Measurements from ENCODE around the gene LAMA3. TPM values are rescaled to one million over a fixed set of nuclear protein-coding genes. Genes with fewer than 3 reads are reported as not detected.

LAMA3 gene
- total and polyA plus RNA-seq, 4 donors = 0.26 to 3.9 (median 0.37) TPM

GRCh38 chr18:23927821-23928746 is 238.8 kb downstream of the LAMA3 start (continued):
- TF ChIP-seq NR2F2 (IDR thresholded peaks at IDR 0.05) (no peak), TAF1 (conservative IDR thresholded peaks at IDR 0.05) (no peak), FOXA1 (IDR thresholded peaks at IDR 0.05) (no peak)
- TF ChIP-seq, protein P1, sequence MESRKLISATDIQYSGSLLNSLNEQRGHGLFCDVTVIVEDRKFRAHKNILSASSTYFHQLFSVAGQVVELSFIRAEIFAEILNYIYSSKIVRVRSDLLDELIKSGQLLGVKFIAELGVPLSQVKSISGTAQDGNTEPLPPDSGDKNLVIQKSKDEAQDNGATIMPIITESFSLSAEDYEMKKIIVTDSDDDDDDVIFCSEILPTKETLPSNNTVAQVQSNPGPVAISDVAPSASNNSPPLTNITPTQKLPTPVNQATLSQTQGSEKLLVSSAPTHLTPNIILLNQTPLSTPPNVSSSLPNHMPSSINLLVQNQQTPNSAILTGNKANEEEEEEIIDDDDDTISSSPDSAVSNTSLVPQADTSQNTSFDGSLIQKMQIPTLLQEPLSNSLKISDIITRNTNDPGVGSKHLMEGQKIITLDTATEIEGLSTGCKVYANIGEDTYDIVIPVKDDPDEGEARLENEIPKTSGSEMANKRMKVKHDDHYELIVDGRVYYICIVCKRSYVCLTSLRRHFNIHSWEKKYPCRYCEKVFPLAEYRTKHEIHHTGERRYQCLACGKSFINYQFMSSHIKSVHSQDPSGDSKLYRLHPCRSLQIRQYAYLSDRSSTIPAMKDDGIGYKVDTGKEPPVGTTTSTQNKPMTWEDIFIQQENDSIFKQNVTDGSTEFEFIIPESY (IDR thresholded peaks at IDR 0.05) = no peak

GRCh38 chr18:23929362-23929930 is 240.2 kb downstream of the LAMA3 start:
- Histone ChIP-seq H3K4me1 (ENCODE audit: control insufficient read depth in 4 of 4, insufficient read depth in 4 of 4, low read length in 3 of 4) (peaks cover 0 to 6% (median 2%) of the 10 kb centered on the region in 4 donors), H3K9ac (ENCODE audit: low read depth in 1 of 2, low read length in 2 of 2) (no peak overlapping the region), H3K36me3 (ENCODE audit: control insufficient read depth in 4 of 4, insufficient read depth in 3 of 4, low read depth in 1 of 4, low read length in 3 of 4) (no peaks in the 10 kb centered on the region), H3K4me3 (ENCODE audit: low read depth in 1 of 3, low read length in 3 of 3) (no peak overlapping the region), H3K27ac (ENCODE audit: low read depth in 1 of 2, low read length in 2 of 2) (no peak overlapping the region), H3K9me3 (ENCODE audit: control insufficient read depth in 4 of 4, low read length in 3 of 4) (no peaks in the 10 kb centered on the region), H3K27me3 (ENCODE audit: control insufficient read depth in 4 of 4, insufficient read depth in 4 of 4, low read length in 3 of 4) (no peaks in the 10 kb centered on the region)
- TF ChIP-seq FOXA1 (IDR thresholded peaks at IDR 0.05) (no peak), NR2F2 (IDR thresholded peaks at IDR 0.05) (no peak), SP1 (IDR thresholded peaks at IDR 0.05) (no peak), MAX (IDR thresholded peaks at IDR 0.05) (no peak), HNF4G (IDR thresholded peaks at IDR 0.05) (no peak), CTCF (IDR thresholded peaks at IDR 0.05; ENCODE audit: low read depth, low read length, missing input control) (no peak), EGR1 (IDR thresholded peaks at IDR 0.05; ENCODE audit: low read depth in 2 of 2) (no peak), HNF4A (conservative IDR thresholded peaks at IDR 0.05) (no peak), RAD21 (IDR thresholded peaks at IDR 0.05) (no peak), FOXA2 (IDR thresholded peaks at IDR 0.05) (no peak), RXRA (IDR thresholded peaks at IDR 0.05) (no peak), GABPA (IDR thresholded peaks at IDR 0.05 in 1 of 2, conservative IDR thresholded peaks at IDR 0.05 in 1 of 2) (no peak)
- TF ChIP-seq, protein P1 (IDR thresholded peaks at IDR 0.05) = no peak
- TF ChIP-seq, protein P2, sequence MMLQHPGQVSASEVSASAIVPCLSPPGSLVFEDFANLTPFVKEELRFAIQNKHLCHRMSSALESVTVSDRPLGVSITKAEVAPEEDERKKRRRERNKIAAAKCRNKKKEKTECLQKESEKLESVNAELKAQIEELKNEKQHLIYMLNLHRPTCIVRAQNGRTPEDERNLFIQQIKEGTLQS (IDR thresholded peaks at IDR 0.05) = no peak
- TF ChIP-seq, protein P3, sequence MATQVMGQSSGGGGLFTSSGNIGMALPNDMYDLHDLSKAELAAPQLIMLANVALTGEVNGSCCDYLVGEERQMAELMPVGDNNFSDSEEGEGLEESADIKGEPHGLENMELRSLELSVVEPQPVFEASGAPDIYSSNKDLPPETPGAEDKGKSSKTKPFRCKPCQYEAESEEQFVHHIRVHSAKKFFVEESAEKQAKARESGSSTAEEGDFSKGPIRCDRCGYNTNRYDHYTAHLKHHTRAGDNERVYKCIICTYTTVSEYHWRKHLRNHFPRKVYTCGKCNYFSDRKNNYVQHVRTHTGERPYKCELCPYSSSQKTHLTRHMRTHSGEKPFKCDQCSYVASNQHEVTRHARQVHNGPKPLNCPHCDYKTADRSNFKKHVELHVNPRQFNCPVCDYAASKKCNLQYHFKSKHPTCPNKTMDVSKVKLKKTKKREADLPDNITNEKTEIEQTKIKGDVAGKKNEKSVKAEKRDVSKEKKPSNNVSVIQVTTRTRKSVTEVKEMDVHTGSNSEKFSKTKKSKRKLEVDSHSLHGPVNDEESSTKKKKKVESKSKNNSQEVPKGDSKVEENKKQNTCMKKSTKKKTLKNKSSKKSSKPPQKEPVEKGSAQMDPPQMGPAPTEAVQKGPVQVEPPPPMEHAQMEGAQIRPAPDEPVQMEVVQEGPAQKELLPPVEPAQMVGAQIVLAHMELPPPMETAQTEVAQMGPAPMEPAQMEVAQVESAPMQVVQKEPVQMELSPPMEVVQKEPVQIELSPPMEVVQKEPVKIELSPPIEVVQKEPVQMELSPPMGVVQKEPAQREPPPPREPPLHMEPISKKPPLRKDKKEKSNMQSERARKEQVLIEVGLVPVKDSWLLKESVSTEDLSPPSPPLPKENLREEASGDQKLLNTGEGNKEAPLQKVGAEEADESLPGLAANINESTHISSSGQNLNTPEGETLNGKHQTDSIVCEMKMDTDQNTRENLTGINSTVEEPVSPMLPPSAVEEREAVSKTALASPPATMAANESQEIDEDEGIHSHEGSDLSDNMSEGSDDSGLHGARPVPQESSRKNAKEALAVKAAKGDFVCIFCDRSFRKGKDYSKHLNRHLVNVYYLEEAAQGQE (IDR thresholded peaks at IDR 0.05) = no peak
- WGBS = 94% methylated on average over 5 of the region's 5 CpGs
- DNase-seq (ENCODE audit: low spot score) = no peak
